Astrocyte (in vitro differentiated cells and primary cell): Measurements from ENCODE around the gene A3GALT2. TPM values are rescaled to one million over a fixed set of nuclear protein-coding genes. Genes with fewer than 3 reads are reported as not detected.
"Not testable (repeated sequence)": the region's sequence is repeated elsewhere in the genome, so short reads cannot be mapped to it uniquely, and the experiment has no call there.

Source experiments
- DNase-seq: peaks from one replicate; pipeline ENCODE4 v3.0.0-alpha.2; 2010; ENCODE audit warnings: low read depth
- FAIRE-seq: peaks from 2 replicates; lab custom pipeline; 2011; peaks lifted over from hg19 to GRCh38; lab: Jason Lieb, UNC
- H2AFZ ChIP-seq: 2 replicates; pipeline ENCODE4 v1.6.0; 2012; ENCODE audit warnings: low read depth, low read length, inconsistent platforms
- H3K27ac ChIP-seq: 2 replicates; pipeline ENCODE4 v1.5.1; 2011; ENCODE audit warnings: low read depth, low read length, inconsistent platforms
- H3K27me3 ChIP-seq: 2 replicates; pipeline ENCODE4 v1.6.0; 2011; ENCODE audit warnings: low read length, inconsistent platforms; ENCODE audit not compliant: insufficient read depth
- H3K36me3 ChIP-seq: 2 replicates; pipeline ENCODE4 v1.5.1; 2011; ENCODE audit warnings: low read length, inconsistent platforms; ENCODE audit not compliant: insufficient read depth
- H3K4me1 ChIP-seq: 2 replicates; pipeline ENCODE4 v1.5.1; 2011; ENCODE audit warnings: low read length, inconsistent platforms; ENCODE audit not compliant: insufficient read depth
- H3K4me2 ChIP-seq: 2 replicates; pipeline ENCODE4 v1.6.0; 2012; ENCODE audit warnings: low read length, inconsistent platforms
- H3K4me3 ChIP-seq: 2 replicates; pipeline ENCODE4 v1.5.1; 2011; ENCODE audit warnings: low read depth, mild to moderate bottlenecking, low read length, inconsistent platforms; ENCODE audit not compliant: insufficient read depth
- H3K79me2 ChIP-seq: 2 replicates; pipeline ENCODE4 v1.6.0; 2012; ENCODE audit warnings: mild to moderate bottlenecking, low read length, inconsistent platforms; ENCODE audit not compliant: insufficient read depth
- H3K9ac ChIP-seq: 2 replicates; pipeline ENCODE4 v1.6.0; 2012; ENCODE audit warnings: mild to moderate bottlenecking, low read length, inconsistent platforms
- H3K9me3 ChIP-seq: 2 replicates; pipeline ENCODE4 v1.5.1; 2012; ENCODE audit warnings: low read depth, mild to moderate bottlenecking, low read length, inconsistent platforms; ENCODE audit not compliant: insufficient read depth
- H4K20me1 ChIP-seq: 2 replicates; pipeline ENCODE4 v1.6.0; 2012; ENCODE audit warnings: low read length, inconsistent platforms; ENCODE audit not compliant: insufficient read depth
- H3K27ac Mint-ChIP-seq: one replicate; pipeline ENCODE4 v1.8.0; 2021; ENCODE audit warnings: mild to moderate bottlenecking, mixed read lengths; ENCODE audit not compliant: unreplicated experiment
- H3K27me3 Mint-ChIP-seq: one replicate; pipeline ENCODE4 v1.8.0; 2021; ENCODE audit warnings: low read depth, mixed read lengths; ENCODE audit not compliant: unreplicated experiment
- H3K36me3 Mint-ChIP-seq: one replicate; pipeline ENCODE4 v1.8.0; 2021; ENCODE audit warnings: low read depth, mixed read lengths; ENCODE audit not compliant: unreplicated experiment
- H3K4me1 Mint-ChIP-seq: one replicate; pipeline ENCODE4 v1.8.0; 2021; ENCODE audit warnings: low read depth, mixed read lengths; ENCODE audit not compliant: unreplicated experiment
- H3K4me3 Mint-ChIP-seq: one replicate; pipeline ENCODE4 v1.8.0; 2021; ENCODE audit warnings: mild to moderate bottlenecking, moderate library complexity, mixed read lengths; ENCODE audit not compliant: unreplicated experiment
- H3K9me3 Mint-ChIP-seq: one replicate; pipeline ENCODE4 v1.8.0; 2021; ENCODE audit warnings: mild to moderate bottlenecking, mixed read lengths; ENCODE audit not compliant: unreplicated experiment
- EZH2 ChIP-seq: IDR thresholded peaks from 2 replicates; pipeline ENCODE4 v1.6.1; 2012; ENCODE audit warnings: mild to moderate bottlenecking, low read length, inconsistent platforms; ENCODE audit not compliant: insufficient read depth
- total RNA-seq: library from RNA; stranded (reverse); gene quantifications from 2 replicates; pipeline ENCODE4 v1.2.1, GENCODE V29; 2021
- TF ChIP-seq, protein P1 (sequence below): IDR thresholded peaks from 2 replicates; pipeline ENCODE4 v1.5.1; 2011; ENCODE audit warnings: low read depth, mild to moderate bottlenecking, inconsistent platforms, low read length, moderate library complexity; ENCODE audit not compliant: insufficient read depth

A3GALT2 gene
- total RNA-seq, 1 donor from 2014 or later, result not detected

DNA sequence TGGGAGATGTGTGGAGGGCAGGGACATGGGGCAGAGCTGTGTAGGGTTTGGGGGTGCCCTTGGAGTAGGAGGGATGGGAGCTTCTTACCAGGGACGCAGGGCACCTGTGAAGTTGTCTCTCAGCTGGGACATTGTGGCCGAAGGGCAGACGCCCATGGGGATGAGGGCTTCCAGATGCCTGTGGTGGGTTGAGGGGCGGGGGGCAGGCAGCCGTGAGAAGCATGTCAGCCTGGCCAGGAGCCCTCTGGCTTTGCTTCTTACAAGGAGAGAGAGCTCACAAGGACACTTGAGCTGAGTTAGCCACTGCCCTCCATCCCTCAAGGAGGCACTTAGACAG, 8.5 kb downstream of the A3GALT2 start:
- H3K4me3 Mint-ChIP-seq, result no peak overlapping the region

DNA sequence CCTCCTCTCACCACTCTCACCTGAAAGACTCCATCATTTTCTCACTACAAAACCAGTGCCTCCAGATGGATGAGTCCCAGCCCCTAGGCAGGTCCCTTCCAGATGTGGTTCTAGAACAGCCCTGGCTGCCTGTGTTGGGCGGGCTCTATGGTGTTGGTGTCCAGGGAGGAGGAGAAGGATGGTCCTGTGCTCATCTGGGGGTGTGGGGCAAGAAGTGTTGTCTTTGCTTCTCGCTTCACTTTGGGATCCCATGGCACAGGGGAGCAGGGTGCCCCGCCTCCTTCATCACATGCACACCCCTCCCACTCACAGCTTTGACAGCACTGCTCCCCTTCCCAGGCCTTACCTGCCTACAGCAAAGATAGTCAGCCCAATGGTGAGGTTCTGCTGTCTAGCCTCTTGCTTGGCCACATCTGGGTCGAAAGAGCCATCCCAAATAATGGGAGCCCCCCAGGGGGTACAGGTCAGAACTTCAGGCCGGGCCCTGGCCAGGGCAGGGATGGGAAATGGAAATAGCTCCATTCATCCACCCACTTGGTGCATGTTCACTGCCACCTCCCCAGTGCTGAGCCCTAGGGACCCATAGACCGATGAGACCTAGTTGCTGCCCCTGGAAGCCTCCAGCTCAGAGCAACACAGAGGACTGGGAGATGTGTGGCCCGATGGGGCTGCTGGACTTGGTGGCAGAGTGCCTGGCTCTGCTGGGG, 9.0 kb downstream of the A3GALT2 start:
- H3K4me1 Mint-ChIP-seq, result peaks cover 13% of the 10 kb centered on the region
- Histone ChIP-seq H3K9me3 (no peaks in the 10 kb centered on the region), H3K27me3 (no peaks in the 10 kb centered on the region), H3K79me2 (no peaks in the 10 kb centered on the region), H3K36me3 (no peaks in the 10 kb centered on the region), H3K27ac (no peak overlapping the region), H3K9ac (no peak overlapping the region), H3K4me1 (peaks cover 3% of the 10 kb centered on the region), H3K4me3 (no peak overlapping the region), H2AFZ (no peak overlapping the region), H4K20me1 (no peaks in the 10 kb centered on the region), H3K4me2 (no peak overlapping the region)
- DNase-seq (no peak), FAIRE-seq (no peak)
- no peak for TF ChIP-seq EZH2
- TF ChIP-seq, protein P1, sequence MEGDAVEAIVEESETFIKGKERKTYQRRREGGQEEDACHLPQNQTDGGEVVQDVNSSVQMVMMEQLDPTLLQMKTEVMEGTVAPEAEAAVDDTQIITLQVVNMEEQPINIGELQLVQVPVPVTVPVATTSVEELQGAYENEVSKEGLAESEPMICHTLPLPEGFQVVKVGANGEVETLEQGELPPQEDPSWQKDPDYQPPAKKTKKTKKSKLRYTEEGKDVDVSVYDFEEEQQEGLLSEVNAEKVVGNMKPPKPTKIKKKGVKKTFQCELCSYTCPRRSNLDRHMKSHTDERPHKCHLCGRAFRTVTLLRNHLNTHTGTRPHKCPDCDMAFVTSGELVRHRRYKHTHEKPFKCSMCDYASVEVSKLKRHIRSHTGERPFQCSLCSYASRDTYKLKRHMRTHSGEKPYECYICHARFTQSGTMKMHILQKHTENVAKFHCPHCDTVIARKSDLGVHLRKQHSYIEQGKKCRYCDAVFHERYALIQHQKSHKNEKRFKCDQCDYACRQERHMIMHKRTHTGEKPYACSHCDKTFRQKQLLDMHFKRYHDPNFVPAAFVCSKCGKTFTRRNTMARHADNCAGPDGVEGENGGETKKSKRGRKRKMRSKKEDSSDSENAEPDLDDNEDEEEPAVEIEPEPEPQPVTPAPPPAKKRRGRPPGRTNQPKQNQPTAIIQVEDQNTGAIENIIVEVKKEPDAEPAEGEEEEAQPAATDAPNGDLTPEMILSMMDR, result no peak
- peaks cover 7% of the 10 kb centered on the region for H3K36me3 Mint-ChIP-seq
- peaks cover 4% of the 10 kb centered on the region for H3K9me3 Mint-ChIP-seq
- H3K27ac Mint-ChIP-seq, result no peak overlapping the region
- peaks cover 19% of the 10 kb centered on the region for H3K27me3 Mint-ChIP-seq
- no peak overlapping the region for H3K4me3 Mint-ChIP-seq

More for the DNA sequence above, 8.5 kb downstream of the A3GALT2 start:
- peaks cover 15% of the 10 kb centered on the region for H3K4me1 Mint-ChIP-seq
- Histone ChIP-seq H3K79me2 (no peaks in the 10 kb centered on the region), H3K4me3 (no peak overlapping the region), H3K27me3 (no peaks in the 10 kb centered on the region), H3K9ac (no peak overlapping the region), H3K4me2 (no peak overlapping the region), H4K20me1 (no peaks in the 10 kb centered on the region), H3K4me1 (no peaks in the 10 kb centered on the region), H2AFZ (no peak overlapping the region), H3K9me3 (no peaks in the 10 kb centered on the region), H3K36me3 (no peaks in the 10 kb centered on the region), H3K27ac (no peak overlapping the region)
- peaks cover 19% of the 10 kb centered on the region for H3K27me3 Mint-ChIP-seq
- TF ChIP-seq, protein P1, result no peak
- no peak for TF ChIP-seq EZH2
- no peak for FAIRE-seq
- peaks cover 4% of the 10 kb centered on the region for H3K9me3 Mint-ChIP-seq
- DNase-seq, result no peak
- no peak overlapping the region for H3K27ac Mint-ChIP-seq
- peaks cover 7% of the 10 kb centered on the region for H3K36me3 Mint-ChIP-seq

DNA sequence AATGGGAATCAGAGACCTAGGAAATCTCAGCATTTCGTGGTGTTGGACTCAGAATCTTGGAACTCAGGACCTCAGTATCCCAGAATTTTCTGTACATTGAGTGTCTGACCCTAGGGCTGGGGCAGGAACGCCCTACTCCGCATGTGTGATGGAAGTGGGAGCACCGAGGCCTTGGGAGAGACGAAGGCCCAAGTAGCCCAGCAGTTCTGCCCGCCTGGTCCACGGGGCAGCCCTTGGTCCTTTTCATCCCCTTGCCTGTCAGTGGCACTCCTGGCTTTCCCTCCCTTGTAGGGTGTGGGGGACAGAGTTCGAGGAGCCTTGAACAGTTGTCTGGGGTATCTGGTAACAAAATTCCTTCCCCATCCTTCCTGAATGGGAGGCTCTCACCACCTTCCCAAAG, 10.2 kb downstream of the A3GALT2 start:
- H3K79me2 ChIP-seq, result no peaks in the 10 kb centered on the region
- TF ChIP-seq, protein P1, result no peak
- TF ChIP-seq EZH2, result no peak
- Mint-ChIP-seq H3K4me3 (no peak overlapping the region), H3K27ac (no peak overlapping the region), H3K27me3 (peaks cover 17% of the 10 kb centered on the region), H3K36me3 (peaks cover 7% of the 10 kb centered on the region), H3K9me3 (peaks cover 4% of the 10 kb centered on the region), H3K4me1 (peaks cover 3% of the 10 kb centered on the region)
- no peaks in the 10 kb centered on the region for H4K20me1 ChIP-seq
- no peaks in the 10 kb centered on the region for H3K36me3 ChIP-seq
- H3K4me3 ChIP-seq, result no peak overlapping the region
- H3K4me1 ChIP-seq, result peaks cover 11% of the 10 kb centered on the region
- H3K27ac ChIP-seq, result no peak overlapping the region
- H3K27me3 ChIP-seq, result no peaks in the 10 kb centered on the region
- no peak overlapping the region for H2AFZ ChIP-seq
- no peaks in the 10 kb centered on the region for H3K9me3 ChIP-seq
- no peak overlapping the region for H3K4me2 ChIP-seq
- no peak for DNase-seq
- no peak for FAIRE-seq
- no peak overlapping the region for H3K9ac ChIP-seq

DNA sequence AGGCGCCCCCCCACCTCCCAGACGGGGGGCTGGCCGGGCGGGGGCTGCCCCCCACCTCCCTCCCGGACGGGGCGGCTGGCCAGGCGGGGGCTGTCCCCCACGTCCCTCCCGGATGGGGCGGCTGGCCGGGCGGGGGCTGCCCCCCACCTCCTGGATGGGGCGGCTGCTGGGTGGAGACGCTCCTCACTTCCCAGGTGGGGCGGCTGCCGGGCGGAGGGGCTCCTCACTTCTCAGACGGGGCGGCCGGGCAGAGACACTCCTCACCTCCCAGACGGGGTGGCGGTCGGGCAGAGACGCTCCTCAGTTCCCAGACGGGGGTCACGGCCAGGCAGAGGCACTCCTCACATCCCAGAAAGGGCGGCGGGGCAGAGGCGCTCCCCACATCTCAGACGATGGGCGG, 11.5 kb downstream of the A3GALT2 start:
- not testable (repeated sequence) for H3K36me3 ChIP-seq, DNase-seq, H3K36me3 Mint-ChIP-seq, H3K4me3 ChIP-seq, H3K27me3 ChIP-seq, H2AFZ ChIP-seq, H3K4me2 ChIP-seq, H3K79me2 ChIP-seq, H3K27ac Mint-ChIP-seq, H3K9ac ChIP-seq, H3K9me3 Mint-ChIP-seq, H3K4me1 Mint-ChIP-seq, H3K27ac ChIP-seq, H3K4me3 Mint-ChIP-seq, FAIRE-seq, H4K20me1 ChIP-seq, H3K9me3 ChIP-seq
- peaks cover 11% of the 10 kb centered on the region for H3K4me1 ChIP-seq
- H3K27me3 Mint-ChIP-seq, result peaks cover 15% of the 10 kb centered on the region
